ENCODE results near the gene ELOVL4. TPM values are rescaled to one million over a fixed set of nuclear protein-coding genes. Genes with fewer than 3 reads are reported as not detected.

The ELOVL4 gene
- polyA plus RNA-seq, 3 donors, result 3.3 to 3.7 (median 3.7) TPM

Other genes with a start within 250 kb of the ELOVL4 start
- 10 to 100 TPM; 16.1 to 30.6 (median 23.4) TPM for gene TTK, start 57.1 kb upstream of the ELOVL4 start, polyA plus RNA-seq (ENCODE audit: insufficient read length in 3 of 3)
- gene BCKDHB, start 159.1 kb upstream of the ELOVL4 start, polyA plus RNA-seq (ENCODE audit: insufficient read length in 3 of 3), result 10 to 100 TPM; 29.0 to 36.3 (median 32.9) TPM

Measured in renal cortex interstitium (tissue), 3 donors.